Measurements from ENCODE around the gene ADARB1.

Gene ADARB1

DNA sequence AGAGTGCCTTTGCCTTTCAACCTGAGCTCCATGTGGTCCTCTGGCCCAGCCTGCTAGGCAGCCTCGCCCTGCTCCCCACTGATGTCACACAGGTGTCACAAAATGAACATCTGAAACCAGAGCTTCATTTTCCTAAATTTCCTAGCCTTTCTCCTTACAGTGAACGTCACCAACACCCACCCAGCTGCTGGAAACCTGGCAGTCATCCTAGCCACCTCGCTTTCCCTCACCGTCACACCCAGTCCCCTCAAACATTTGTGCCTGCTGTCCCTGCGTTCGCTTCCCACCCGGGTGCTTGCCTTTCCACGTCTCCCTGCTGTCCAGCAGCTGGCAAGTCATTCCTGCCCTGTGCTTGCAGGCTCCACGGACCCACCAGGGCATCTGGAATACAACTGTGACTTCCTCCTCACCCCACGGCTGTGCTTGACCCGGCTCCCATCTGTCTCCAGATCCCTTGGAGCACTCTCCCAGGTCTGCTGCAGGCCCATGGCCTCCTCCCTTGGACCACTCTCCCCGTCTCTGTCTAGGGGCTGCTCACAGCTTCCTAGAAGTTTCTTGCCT, 23.5 kb downstream of the ADARB1 start:
- DNase-seq, result no peak

DNA sequence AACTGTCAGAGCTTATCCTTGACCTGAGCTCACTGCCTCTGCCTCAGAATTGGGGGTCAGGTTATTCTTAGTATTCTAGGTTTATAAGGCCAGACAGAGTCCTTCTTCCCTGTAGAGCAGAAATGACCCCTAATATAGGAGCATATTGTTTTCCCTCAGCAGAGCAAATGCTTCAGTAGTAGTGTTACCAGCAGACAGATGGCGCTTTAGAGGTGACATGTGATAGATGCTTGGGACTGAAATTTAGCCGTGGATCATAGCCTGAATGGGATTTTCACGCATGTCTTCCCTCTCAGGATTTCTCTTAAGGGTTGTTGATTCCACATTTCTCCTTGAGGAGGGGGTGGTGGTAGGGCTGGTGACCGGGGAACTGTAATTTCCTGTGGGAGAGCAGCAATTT, 24.5 kb downstream of the ADARB1 start:
- no peak for DNase-seq

DNA sequence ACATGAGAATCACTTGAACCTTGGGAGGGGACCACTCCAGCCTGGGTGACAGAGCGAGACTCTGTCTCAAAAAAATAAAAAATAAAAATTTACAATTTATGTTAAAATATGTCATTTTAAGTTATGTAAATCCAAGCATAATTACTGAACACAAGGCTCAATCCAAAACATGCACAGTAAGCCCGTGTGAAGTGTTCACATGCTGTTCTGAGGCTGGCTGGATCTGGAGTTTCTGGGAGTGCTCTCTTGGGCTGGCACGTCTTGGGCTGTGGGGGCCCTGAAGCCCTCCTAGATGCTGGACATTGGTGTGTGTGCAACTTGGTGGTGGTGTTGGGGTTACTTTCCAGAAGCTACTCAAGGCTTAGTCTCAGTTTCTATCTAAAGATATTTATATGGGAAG, 25.2 kb downstream of the ADARB1 start:
- no peak for DNase-seq

DNA sequence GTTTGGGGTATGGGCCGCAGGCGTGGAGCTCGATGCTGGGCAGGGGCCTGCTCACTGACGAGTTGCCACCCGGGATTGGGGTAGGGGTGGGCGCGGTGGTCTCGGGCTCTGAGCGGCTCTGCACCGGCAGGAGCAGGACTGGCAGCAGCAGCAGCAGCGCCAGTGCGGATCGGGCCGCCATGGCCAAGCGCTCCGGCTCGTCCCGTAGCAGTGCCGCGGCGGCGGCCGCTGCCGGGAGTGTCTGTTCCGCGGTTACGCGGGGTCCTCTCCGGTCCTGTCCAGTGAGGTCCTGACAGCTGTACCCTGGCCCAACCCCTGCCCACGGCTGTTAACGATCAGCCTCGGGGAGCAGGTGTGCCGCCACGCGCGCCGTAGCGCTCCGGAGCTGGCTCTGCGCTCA, 26.5 kb downstream of the ADARB1 start:
- no peak for DNase-seq

DNA sequence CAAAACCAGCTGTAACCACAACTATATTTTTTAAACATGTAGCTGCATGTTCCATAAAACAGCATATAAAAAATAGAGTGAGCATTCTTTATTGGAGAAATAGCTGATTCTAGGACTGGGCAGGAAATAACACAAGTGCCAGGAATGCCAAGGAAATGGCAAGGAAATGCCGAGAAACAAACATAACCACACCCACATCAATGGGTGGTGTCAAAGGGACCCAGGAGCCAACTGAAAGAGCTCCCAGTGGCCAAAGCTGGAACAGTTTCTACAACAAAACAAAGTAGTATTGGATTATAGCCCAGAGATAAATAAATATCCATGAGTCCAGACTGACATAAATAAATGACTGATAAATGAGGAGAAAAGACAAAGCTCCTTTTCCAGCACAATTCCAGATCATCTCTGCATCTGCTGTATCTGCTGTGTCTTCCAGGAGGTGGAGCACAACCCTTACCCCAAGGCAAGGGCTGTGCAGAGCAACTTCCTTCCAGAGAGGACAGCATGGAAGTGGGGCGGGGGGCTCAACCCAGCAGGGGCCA, 28.1 kb downstream of the ADARB1 start:
- DNase-seq, result no peak

DNA sequence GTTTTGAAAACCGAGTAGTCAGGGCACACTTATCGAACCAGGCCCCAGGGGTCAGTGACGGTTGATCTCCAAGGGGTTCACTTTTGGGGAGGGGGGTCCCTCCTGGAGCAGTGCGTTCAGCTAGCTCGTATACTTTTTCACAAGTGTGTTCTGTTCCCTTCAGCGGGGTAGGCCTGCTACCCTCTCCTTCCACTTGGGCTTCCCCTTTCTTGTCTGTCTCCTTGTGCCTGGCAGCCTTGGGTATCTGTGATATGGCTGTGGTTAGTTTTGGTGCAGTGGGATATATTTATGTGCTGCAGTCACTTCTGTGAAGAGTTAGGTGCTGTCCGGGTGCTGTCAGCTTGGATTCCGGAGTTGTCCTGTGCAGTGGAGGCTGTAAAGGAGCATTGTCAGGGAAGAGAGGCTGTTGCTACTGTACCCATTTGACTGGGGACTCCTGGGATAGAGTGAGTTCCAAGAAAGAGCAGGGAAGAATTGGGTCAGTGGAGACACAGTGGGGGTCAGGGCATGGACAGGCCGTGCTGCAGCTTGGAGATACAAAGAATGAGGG, 29.7 kb downstream of the ADARB1 start:
- DNase-seq, result no peak

DNA sequence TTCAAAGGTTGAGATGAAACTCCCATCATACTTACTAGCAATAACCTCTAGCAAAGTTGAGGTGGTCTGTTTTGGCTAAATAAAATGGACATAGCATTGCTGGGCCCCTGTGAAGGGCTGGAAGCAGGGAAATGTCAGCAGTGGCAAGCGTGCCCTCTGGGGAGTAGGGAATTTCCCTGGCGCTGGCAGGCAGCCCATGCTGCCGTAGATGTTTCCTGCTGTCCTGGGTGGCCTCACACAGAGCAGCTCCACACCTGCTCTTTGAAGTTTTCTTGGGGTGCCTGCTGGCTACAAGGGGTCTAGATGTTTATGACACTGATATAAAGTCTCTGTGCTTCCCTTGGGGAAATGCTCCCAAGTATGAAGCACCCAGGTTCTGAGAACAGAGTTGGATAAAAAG, 30.2 kb downstream of the ADARB1 start:
- no peak for DNase-seq

DNA sequence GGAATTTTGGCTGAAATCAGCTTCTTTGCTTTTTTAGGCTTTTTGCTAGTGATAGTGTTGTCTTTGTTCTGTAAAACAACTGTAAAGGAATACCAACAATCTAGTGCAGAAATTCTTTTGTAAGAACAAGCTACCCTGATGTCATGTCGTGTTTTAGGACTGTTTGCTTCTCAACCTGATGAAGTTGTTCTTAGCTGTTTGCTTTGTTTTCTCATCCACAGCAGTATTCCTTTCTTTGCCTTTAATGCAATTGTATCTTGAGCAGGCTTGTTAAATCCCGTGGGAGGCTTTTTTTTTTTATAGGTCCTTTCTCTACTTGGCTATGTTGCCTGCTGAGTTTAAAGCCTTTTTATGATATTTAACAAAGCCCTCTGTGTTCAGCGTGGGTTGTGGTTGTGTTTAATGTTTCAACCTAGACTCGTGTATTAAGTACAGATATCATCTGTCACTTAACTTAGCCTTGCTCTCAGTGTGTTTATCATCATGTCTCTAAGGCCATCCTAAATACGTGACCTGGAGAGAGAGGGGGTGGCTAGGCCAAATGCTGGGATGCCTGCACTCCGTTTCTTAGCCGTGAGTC, 31.6 kb downstream of the ADARB1 start:
- no peak for DNase-seq

DNA sequence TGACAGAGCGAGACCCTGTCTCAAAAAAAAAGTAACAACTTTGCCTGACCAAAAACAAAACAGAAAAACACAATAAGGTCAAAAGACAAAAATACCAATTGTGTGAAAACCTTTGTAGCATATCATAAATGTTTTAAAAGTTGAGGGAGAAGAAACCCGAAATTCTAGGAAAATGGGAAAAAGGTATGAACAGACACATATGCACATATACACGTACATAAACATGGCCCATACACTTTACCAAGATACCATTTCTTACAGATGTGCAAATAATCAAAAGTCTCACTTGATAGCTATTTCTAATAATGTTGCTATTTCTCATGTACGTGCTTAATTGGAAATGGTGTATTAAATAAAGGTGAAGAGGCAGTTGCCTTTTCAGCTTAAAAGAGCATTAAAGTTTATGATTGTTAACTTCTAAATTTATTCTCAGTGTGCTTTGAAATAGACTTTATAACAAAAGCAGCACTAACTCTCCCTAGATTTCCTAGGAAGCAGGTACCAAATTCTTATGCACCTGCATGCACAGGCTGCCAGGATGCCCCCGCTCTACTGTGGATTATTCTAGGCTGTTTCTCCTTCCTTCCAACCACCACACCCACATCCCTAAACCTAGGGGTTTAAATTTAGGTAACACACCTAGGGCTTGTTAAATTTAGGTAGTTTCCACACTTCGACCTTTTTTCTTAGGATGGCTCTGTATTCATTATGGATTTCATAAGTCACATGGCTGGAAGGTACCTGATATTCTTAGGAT, 33.8 kb downstream of the ADARB1 start:
- no peak for DNase-seq

DNA sequence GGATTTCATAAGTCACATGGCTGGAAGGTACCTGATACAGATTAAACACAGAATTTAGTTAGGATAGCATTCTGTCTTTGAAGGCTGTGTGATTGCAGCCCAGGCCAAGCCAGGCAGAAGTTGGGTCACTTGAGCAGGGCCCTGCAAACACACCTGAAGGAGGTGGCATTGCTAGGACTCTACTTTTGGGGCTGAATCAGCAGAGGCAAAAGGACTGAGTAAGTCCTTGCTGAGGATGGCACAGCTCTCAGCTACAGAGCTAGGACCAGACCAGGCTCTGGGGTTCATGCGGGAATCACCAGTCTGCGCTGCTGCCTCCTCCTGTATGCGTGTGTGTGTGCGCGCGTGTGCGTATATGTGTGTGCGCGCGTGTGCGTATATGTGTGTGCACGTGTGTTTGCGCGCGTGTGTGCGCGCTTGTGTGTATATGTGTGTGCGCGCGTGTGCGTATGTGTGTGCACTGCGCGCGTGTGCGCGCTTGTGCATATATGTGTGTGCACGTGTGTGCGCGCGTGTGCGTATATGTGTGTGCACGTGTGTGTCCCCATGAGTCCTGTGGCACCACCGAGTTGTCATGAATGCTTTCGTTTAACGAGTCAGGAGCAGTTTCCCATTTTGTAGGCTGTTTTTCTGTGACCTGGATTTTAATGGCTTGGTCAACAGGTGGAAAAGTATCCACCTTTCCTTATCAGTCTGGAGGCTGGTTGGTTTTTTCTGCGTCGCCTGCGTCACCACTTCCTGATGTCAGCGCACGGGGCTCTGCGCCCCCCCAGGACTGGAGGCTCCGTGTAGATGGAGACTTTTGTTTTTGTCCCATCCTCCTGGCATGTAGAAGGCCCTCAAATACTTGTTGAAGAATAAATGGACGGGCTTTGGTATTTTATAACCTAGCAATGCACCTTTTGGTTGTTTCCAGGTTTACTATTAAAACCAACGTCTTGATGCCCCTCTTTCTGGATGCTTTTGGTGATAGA, 34.7 kb downstream of the ADARB1 start:
- no peak for DNase-seq

DNA sequence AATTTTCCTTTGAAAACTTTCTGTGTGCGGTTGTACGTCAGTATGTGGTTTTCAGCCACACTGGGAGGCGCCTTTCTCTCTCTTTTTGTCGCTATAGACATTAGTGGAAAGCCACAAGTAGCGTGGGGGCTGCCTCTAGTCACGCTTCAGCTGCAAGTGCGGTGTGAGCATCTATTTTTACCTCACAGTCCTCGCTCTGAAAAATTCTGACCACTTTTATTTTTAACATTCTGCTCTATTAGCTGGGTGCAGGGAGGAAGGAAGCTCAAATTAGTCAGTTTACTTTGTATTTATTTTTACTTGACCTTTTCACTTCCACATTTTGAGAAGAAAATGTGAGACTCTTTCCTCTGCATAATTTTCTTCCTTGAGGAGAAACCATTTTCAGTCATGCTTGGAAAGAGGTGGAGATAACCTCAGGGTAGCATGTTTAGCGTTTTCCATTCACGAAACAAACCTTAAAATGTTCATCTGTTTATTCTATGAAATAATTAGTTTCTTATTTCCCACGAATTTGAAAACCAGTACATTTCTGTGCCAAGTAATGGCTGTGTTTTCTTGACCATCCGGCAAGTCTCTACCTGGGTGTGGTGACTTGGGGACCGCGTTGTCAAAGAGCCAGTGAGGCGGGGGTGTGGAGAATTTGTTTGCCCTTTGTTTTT, 35.6 kb downstream of the ADARB1 start:
- DNase-seq, result no peak

DNA sequence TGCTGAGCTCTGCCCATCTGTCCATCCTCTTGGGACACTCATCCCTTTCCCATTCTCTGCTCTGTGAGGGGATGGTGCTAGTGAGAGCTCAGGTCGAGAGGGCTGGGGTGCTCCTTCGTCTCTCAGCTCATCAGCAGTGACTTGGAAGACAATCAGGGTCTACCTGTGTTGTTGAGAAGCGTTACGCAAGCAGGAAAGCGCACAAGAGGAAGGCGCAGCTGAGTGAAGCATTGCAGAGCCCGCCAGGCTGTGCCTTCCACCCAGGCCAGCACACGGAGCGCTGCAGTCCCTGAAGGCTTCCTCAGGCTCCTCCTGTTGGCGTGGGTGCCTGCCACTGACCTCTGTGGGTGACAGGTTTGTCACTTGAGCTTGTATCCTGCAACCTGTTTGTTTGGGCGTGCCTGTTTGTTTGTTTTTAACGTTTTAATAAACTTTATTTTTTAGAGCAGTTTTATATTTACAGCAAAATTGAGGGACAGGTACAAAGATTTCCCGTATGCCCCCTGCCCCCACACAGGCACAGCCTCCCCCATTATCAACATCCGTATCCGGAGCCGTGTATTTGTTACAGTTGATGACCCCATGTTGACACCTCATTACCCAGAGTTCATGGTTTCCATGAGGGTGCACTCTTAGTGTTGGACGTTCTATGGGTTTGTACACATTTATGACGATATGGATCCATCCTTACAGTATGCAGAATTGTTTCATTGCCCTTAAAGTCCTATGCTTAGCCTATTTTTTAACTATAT, 36.7 kb downstream of the ADARB1 start:
- no peak for DNase-seq

DNA sequence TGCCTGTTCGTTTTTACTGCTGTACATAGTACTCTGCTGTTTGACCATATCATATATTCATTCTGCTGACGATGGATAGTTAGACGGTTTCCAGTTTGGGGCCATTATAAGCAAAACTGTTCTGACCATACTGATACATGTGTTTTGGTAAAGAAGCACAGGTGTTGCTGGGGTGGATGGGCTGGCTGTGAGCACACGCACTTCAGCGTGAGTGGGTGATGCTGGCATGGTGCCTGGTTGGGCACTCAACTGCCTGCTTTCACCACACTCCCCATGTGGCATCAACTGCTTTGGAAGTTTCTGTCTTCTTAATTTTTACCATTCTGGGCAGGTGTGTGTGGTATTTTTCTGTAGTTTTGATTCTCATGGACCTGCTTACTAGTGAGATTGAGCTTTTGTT, 37.3 kb downstream of the ADARB1 start:
- DNase-seq, result no peak

DNA sequence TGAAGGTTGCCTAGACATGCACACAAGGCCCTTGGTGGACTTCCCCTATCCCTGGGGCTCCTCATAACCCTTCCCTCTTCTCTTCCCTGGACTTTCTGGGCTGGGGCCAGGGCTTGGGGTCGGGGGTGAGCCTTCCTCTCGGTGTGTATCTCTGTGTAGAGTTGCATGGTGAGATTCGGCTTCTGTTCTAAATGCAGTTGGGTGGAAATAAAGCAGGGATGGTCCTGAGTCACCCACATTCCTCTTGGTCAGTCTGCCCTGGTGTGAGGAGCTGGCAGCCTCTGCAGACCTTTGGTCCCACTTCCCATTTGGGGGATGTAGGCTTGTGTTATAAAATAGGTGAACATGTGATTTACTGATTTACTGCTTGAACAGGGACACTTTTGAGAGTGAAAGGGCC, 38.0 kb downstream of the ADARB1 start:
- DNase-seq, result no peak

DNA sequence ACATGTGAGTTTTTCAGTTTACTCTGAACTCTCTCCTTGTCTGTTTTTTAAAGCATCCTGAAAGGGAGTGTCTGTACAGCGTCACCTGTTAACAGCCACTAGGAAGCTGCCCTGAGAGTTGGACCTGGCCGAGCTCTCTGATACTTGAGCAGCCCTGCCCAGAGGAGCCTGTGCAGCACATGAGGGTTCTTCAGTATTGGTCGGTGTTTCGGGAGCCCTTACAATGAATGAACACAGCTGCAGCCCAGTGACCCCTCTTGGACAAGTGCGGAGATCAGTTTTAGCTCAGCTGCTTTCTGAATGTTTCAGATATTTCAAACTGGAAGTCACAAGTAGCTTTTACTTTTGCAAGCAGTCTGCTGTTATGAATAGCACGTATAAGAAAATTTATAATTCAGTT, 39.2 kb downstream of the ADARB1 start:
- DNase-seq, result no peak

DNA sequence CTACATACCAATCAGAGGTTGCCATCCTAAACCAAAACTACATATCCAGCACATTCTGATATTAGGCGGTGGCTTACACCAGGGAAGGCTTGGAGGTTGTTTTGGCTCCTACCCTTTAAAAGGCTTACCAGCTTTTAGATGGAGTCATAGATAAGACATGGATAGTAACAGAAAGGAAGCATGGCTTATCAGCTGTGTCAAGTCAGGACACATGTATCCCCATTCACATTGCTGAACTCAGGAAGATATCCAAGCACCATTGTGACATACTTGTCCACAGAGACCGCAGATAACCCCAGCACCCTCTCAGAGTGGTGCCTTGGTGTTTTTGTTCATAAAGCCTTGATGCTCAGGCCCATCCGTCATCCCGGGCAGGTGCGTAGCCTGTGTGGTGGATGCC, 39.7 kb downstream of the ADARB1 start:
- DNase-seq, result no peak

DNA sequence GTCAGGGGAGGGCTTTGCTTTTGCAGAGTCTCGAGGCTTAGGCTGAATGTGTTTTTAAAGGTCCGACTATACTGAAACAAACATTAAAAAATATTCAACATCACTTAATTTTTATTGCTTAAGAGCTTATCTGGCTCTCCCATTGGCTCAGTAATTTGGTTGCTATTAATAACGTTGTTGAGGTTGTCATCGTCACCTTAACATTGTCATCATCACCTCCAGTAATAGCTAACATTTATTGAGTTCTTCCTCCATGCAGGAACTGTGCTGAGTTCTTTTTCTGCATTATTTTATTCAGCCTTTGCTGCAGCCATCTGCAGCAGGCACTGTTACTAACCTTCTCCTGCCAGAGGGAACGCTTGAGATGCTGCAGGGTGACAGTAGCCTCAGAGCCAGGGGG, 40.1 kb downstream of the ADARB1 start:
- no peak for DNase-seq

DNA sequence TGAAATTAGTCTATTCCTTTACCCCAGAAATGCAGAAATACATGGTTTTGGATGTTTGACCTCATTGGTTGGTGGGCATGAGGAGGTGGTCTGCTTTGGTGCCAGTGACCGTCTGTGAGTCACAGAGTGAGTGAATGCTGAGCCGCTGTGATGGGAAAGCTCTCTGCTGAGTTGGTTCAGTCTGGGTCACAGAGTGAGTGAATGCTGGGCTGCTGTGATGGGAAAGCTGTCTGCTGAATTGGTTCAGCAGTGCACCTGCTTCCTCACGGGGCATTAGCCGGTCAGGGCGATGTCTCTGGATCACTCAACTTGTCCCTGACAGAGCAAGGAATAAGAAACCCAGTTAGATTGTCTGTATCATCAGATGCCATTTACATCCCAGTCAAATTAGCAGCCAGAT, 40.8 kb downstream of the ADARB1 start:
- no peak for DNase-seq

DNA sequence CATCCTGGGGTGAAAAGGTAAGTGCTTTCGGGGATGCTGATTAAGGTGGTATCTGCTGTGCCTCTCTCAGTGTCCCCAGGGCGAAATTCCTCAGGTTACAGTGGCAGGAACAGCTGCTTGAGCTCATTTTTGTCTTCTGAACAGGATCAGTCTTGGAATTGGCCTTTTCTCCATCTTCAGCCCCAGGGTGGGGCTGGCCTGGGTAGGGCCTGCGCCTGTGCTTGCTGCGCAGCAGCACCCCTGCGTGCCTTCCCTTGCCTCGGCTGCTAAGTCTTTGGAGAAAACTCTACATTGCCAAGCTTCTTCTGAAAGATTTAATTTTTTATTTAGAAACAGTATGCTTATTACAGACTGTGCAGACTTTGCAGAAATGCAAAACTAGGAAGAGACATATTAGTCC, 41.7 kb downstream of the ADARB1 start:
- no peak for DNase-seq

DNA sequence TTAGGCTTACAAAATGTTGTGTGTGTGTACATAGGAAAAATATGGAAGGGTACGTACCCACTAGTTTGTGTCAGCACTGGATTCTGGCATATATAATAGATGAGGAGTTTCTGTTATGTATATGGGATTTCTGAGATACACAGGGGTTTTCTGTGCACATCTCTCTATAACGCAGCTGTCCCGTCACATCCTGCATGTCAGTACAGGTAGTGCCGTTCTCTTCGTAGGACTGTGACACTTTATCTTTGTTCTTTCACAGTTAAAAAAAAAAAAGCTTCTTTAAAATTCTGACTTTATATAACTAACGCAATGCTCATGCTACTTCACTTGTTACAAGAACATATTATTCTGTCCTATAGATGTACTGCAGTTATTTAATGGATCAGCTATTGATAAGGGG, 42.9 kb downstream of the ADARB1 start:
- no peak for DNase-seq

DNA sequence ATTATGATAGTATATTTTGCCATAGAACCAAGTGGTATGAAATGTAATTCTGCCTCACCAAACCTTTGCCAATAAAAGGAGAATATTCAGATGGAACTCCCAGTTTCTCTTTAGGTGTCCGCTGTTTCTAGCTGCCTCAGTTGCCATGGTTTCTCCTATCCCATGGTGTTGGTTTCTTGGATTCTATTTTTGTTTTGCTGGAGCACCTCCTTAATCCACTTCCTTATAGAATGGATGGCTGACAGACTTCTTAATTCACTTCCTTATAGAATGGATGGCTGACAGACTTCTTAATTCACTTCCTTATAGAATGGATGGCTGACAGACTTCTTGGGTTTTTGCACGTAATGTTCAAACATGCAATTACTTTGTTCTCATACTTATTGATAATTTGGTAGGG, 43.7 kb downstream of the ADARB1 start:
- DNase-seq, result no peak

DNA sequence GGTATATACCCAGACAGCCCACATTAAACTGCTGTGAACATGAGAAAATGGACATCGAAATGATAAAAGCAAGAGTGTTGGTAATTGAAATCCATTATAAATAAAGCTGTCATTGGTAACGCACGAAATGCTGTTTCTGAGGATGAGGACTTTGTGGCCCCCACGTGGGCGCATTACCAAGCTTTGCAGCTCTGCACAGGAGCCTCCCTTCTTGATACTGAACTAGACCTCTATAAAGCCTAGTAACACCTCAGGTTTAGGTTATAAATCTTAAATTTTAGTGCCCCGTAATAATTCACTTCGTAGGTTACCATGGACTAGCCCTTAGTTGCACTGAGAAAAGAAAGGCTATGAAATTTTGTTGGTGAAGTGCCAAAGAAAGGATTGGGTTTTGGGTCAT, 45.4 kb downstream of the ADARB1 start:
- DNase-seq, result no peak
